HepG2 (cell line): ENCODE measurements around the gene CAMSAP2. TPM values are rescaled to one million over a fixed set of nuclear protein-coding genes. Genes with fewer than 3 reads are reported as not detected.

Experiments used
- ATAC-seq: fragments of 200-7000 bp; cut with Tn5 transposase; 3 replicates; pipeline ENCODE4 v1.9.1; 2020; ENCODE audit warnings: mild to moderate bottlenecking, moderate library complexity
- BruUV-seq: library from RNA; stranded (reverse); fragments of 400-500 nt; replicated peaks from 2 replicates; lab custom pipeline; 2021; lab: Mats Ljungman, UMichigan
- CTCF ChIA-PET: fragments of 300-600 bp; formaldehyde crosslinking; extraction: SDS; loops from one replicate; lab custom pipeline; 2021; ENCODE audit warnings: low total read pairs, inconsistent platforms, low intra/inter-chr PET ratio; lab: Yijun Ruan, JAX
- POLR2A ChIA-PET: fragments of 350-600 bp; sonication (Branson Sonifier 250); formaldehyde crosslinking; loops from one replicate; lab custom pipeline; 2020; ENCODE audit warnings: antibody characterized with exemption, inconsistent platforms; lab: Yijun Ruan, JAX
- DNase-seq: peaks from one replicate; pipeline ENCODE4 v3.0.0-alpha.2; 2015; ENCODE audit warnings: low spot score
- FAIRE-seq: peaks from 3 replicates; lab custom pipeline; 2011; peaks lifted over from hg19 to GRCh38; lab: Jason Lieb, UNC
- H2AFZ ChIP-seq: one replicate; pipeline ENCODE4 v1.6.1; 2011; ENCODE audit warnings: low read length, inconsistent platforms
- H3K27ac ChIP-seq: fragments of 300-600 bp; 3 replicates; pipeline ENCODE4 v1.8.0; 2011; ENCODE audit warnings: mixed run types, mild to moderate bottlenecking, mixed read lengths, low read length, inconsistent platforms; ENCODE audit not compliant: insufficient read depth; ENCODE audit errors: extremely low read length
- H3K27me3 ChIP-seq, 2 experiments: fragments of 200-600 bp in 1 of 2; 2 replicates in 1 of 2; 3 replicates in 1 of 2; pipeline versions ENCODE4 v1.6.0 to v1.8.0; 2011; ENCODE audit warnings: low read length in 2 of 2, mild to moderate bottlenecking in 2 of 2, moderate library complexity in 2 of 2, inconsistent platforms in 1 of 2; ENCODE audit not compliant: insufficient read depth in 2 of 2, control insufficient read depth in 1 of 2
- H3K36me3 ChIP-seq, 2 experiments: fragments of 200-600 bp in 1 of 2; replicated peaks in 1 of 2; 2 replicates in 1 of 2; 3 replicates in 1 of 2; pipeline versions ENCODE4 v1.5.1 to v1.8.0; 2011; ENCODE audit warnings: low read length in 2 of 2, inconsistent platforms in 1 of 2; ENCODE audit not compliant: insufficient read depth in 2 of 2, control insufficient read depth in 1 of 2
- H3K4me1 ChIP-seq: 2 replicates; pipeline ENCODE4 v1.5.1; 2012; ENCODE audit warnings: low read length, inconsistent platforms; ENCODE audit not compliant: insufficient read depth
- H3K4me2 ChIP-seq: 2 replicates; pipeline ENCODE4 v1.6.0; 2011; ENCODE audit warnings: low read depth, low read length, inconsistent platforms
- H3K4me3 ChIP-seq, 3 experiments: fragments of 200-600 bp in 1 of 3; sonication (generic), shearing (Covaris generic) in 1 of 3; replicated peaks in 1 of 3; 2 replicates each; pipeline ENCODE4 v1.5.1; 2011 to 2016; ENCODE audit warnings: low read length in 3 of 3, inconsistent platforms in 2 of 3, low read depth in 2 of 3, mild to moderate bottlenecking in 2 of 3, control low read depth in 1 of 3, mixed read lengths in 1 of 3; ENCODE audit not compliant: insufficient read depth in 1 of 3
- H3K79me2 ChIP-seq: one replicate; pipeline ENCODE4 v1.6.1; 2011; ENCODE audit warnings: low read length, inconsistent platforms; ENCODE audit not compliant: insufficient read depth
- H3K9ac ChIP-seq: 2 replicates; pipeline ENCODE4 v1.6.0; 2011; ENCODE audit warnings: mild to moderate bottlenecking, low read depth, low read length, inconsistent platforms; ENCODE audit not compliant: insufficient read depth
- H3K9me3 ChIP-seq: 2 replicates; pipeline ENCODE4 v1.5.1; 2012; ENCODE audit warnings: mild to moderate bottlenecking, low read length
- H4K20me1 ChIP-seq: 2 replicates; pipeline ENCODE4 v1.6.0; 2011; ENCODE audit warnings: inconsistent platforms, mild to moderate bottlenecking, low read length, moderate library complexity; ENCODE audit not compliant: insufficient read depth
- ASH2L ChIP-seq: fragments of 300-600, 200-600 bp; sonication (generic); IDR thresholded peaks from 2 replicates; pipeline ENCODE4 v1.7.0; 2017; ENCODE audit warnings: low read depth, mild to moderate bottlenecking, moderate library complexity, mixed read lengths, low read length; ENCODE audit not compliant: insufficient read length
- BRD4 ChIP-seq: sonication (generic); formaldehyde crosslinking; IDR thresholded peaks from 2 replicates; pipeline ENCODE4 v1.4.0; 2020; ENCODE audit warnings: missing genetic modification reagents
- ETS1 ChIP-seq: sonication (generic); formaldehyde crosslinking; IDR thresholded peaks from 2 replicates; pipeline ENCODE4 v1.4.0; 2020; ENCODE audit warnings: missing genetic modification reagents
- GMEB1 ChIP-seq: sonication (generic); formaldehyde crosslinking; IDR thresholded peaks from 2 replicates; pipeline ENCODE4 v1.5.1; 2020; ENCODE audit warnings: missing genetic modification reagents, mild to moderate bottlenecking, borderline replicate concordance
- SMAD1 ChIP-seq: sonication (generic); formaldehyde crosslinking; IDR thresholded peaks from 2 replicates; pipeline ENCODE4 v1.4.0; 2020; ENCODE audit warnings: missing genetic modification reagents, low read depth, mild to moderate bottlenecking, borderline replicate concordance
- ZFP90 ChIP-seq: sonication (generic); formaldehyde crosslinking; IDR thresholded peaks from 2 replicates; pipeline ENCODE4 v1.8.0; 2022; ENCODE audit warnings: missing genetic modification reagents, mild to moderate bottlenecking, inconsistent platforms, borderline replicate concordance
- ZNF232 ChIP-seq: sonication (generic); formaldehyde crosslinking; IDR thresholded peaks from 2 replicates; pipeline ENCODE4 v1.4.0; 2020; ENCODE audit warnings: missing genetic modification reagents, borderline replicate concordance
- ZNF572 ChIP-seq: sonication (generic); formaldehyde crosslinking; IDR thresholded peaks from 2 replicates; pipeline ENCODE4 v1.5.1; 2020; ENCODE audit warnings: mild to moderate bottlenecking, missing genetic modification reagents
- ZNF687 ChIP-seq: sonication (generic); formaldehyde crosslinking; IDR thresholded peaks from 2 replicates; pipeline ENCODE4 v1.5.1; 2020; ENCODE audit warnings: mild to moderate bottlenecking, missing genetic modification reagents, moderate library complexity
- WGBS: methylation state at CpG from one replicate; pipeline ENCODE4 v1.1.6; 2017; ENCODE audit warnings: low lambda C conversion rate; 5-methylcytosine and 5-hydroxymethylcytosine counted together
- in situ Hi-C: cut with HindIII; loops from 2 replicates; pipeline ENCODE4 v1.10.0; 2017; ENCODE audit warnings: low pct_unique_long_range_greater_than_20kb; ENCODE audit not compliant: extremely low pct_ligation_motif_present
- intact Hi-C: fragments of 100-400 bp; cut with micrococcal nuclease; formaldehyde crosslinking; loops from one replicate; pipeline ENCODE4 v1.10.0; 2022; ENCODE audit not compliant: unreplicated experiment
- polyA plus RNA-seq, 8 experiments: library from polyadenylated mRNA; depleted of rRNA in 3 of 8; stranded (reverse) in 7 of 8; unstranded in 1 of 8; fragments of >200 nt; fragmentation: Illumina TruSeq in 4 of 8; extraction: Trizol in 4 of 8; gene quantifications; 2 replicates each; pipeline versions ENCODE4 v1.2.1 to v1.2.3, GENCODE V29; 2011 to 2016; ENCODE audit warnings: low read depth in 4 of 8, missing spikeins in 1 of 8, mixed read lengths in 1 of 8; ENCODE audit not compliant: insufficient read depth in 1 of 8
- total RNA-seq, 5 experiments: library from RNA; depleted of rRNA; stranded (reverse); fragments of >200 nt; fragmentation: Illumina TruSeq; extraction: Trizol; gene quantifications; 2 replicates each; pipeline ENCODE4 v1.2.3, GENCODE V29; 2016; ENCODE audit warnings: low read depth in 1 of 5

The CAMSAP2 gene
- total and polyA plus RNA-seq, 2 of the 13 experiments (the other 11 are each of a cell fraction or from before 2014, with no cell fraction given) = 3.4 to 8.2 TPM

- no TSS peak for BruUV-seq
- Histone ChIP-seq H3K4me1 (peaks cover 9% of the 10 kb centered on the region; the same call in 1 of the 2 replicates), H3K27me3 (peaks cover 1 to 14% of the 10 kb centered on the region in 2 experiments; a peak in 2 of 5 replicates), H3K27ac (no peak overlapping the region), H3K36me3 (no peaks in the 10 kb centered on the region), H3K9me3 (no peaks in the 10 kb centered on the region), H3K4me2 (no peak overlapping the region), H2AFZ (no peak overlapping the region), H3K4me3 (no peak overlapping the region), H4K20me1 (no peaks in the 10 kb centered on the region), H3K9ac (no peak overlapping the region), H3K79me2 (no peaks in the 10 kb centered on the region)
- ChIA-PET POLR2A (no interaction called here), CTCF (no interaction called here)
- in situ Hi-C loops = no loop called here
- no peak for ATAC-seq
- no peak for FAIRE-seq
- no peak for DNase-seq
- WGBS = 89% methylated on average over 64 of the region's 66 CpGs
- intact Hi-C loops = no loop called here
- TF ChIP-seq ZFP90 (no peak), ZNF232 (CRISPR knock-in tag) (no peak), BRD4 (CRISPR knock-in tag) (no peak), ZNF687 (no peak), GMEB1 (CRISPR knock-in tag) (no peak), SMAD1 (no peak), ETS1 (no peak), ASH2L (no peak), ZNF572 (CRISPR knock-in tag) (no peak)
Observed at GRCh38 chr1:200873671-200874397, 135.1 kb downstream of the CAMSAP2 start.
